ENCODE data around the gene PLIN1.

The PLIN1 gene

GRCh38 chr15:89616228-89616627 lies 62.9 kb downstream of the PLIN1 start:
- peaks cover 15% of the 10 kb centered on the region for H3K79me2 ChIP-seq (ENCODE audit: insufficient read depth, low read length)
- ATAC-seq (ENCODE audit: insufficient read depth, low read depth) (no peak), DNase-seq (no peak)
- no peaks in the 10 kb centered on the region for H3K4me1 ChIP-seq (ENCODE audit: insufficient read depth, low read length)
- no peaks in the 10 kb centered on the region for H3K27me3 ChIP-seq (ENCODE audit: insufficient read depth, low read length, poor library complexity)
- H3K27ac ChIP-seq (ENCODE audit: low read length), result no peak overlapping the region
- H3K4me2 ChIP-seq (ENCODE audit: insufficient read depth, low read length), result no peak overlapping the region
- H3K4me3 ChIP-seq (ENCODE audit: low read depth in 1 of 2, low read length in 2 of 2), result no peak overlapping the region
- H4K20me1 ChIP-seq (ENCODE audit: insufficient read depth, low read length), result peaks cover 3% of the 10 kb centered on the region; the same call in 1 of the 2 replicates
- no peak overlapping the region for H2AFZ ChIP-seq (ENCODE audit: low read depth, low read length)
- peaks cover 3% of the 10 kb centered on the region for H3K9me3 ChIP-seq (ENCODE audit: insufficient read depth, low read length, severe bottlenecking)
- no peak overlapping the region for H3K9ac ChIP-seq (ENCODE audit: low read depth, low read length)
- no peak for TF ChIP-seq CTCF (IDR thresholded peaks at IDR 0.05; ENCODE audit: borderline replicate concordance, extremely low read depth, low read length, poor library complexity, severe bottlenecking)
- no peak for TF ChIP-seq EZH2 (IDR thresholded peaks at IDR 0.05; ENCODE audit: borderline replicate concordance, low read depth, low read length, severe bottlenecking)
- peaks cover 90% of the 10 kb centered on the region for H3K36me3 ChIP-seq (ENCODE audit: insufficient read depth, low read length)

- H3K27me3 ChIP-seq (ENCODE audit: insufficient read depth, low read length, poor library complexity), result no peaks in the 10 kb centered on the region
- TF ChIP-seq EZH2 (IDR thresholded peaks at IDR 0.05; ENCODE audit: borderline replicate concordance, low read depth, low read length, severe bottlenecking) (no peak), CTCF (IDR thresholded peaks at IDR 0.05; ENCODE audit: borderline replicate concordance, extremely low read depth, low read length, poor library complexity, severe bottlenecking) (no peak)
Measured at GRCh38 chr15:89615135-89615534, 64.0 kb downstream of the PLIN1 start.

More at GRCh38 chr15:89615135-89615534, 64.0 kb downstream of the PLIN1 start:
- ATAC-seq (ENCODE audit: insufficient read depth, low read depth) (no peak), DNase-seq (no peak)
- Histone ChIP-seq H3K79me2 (ENCODE audit: insufficient read depth, low read length) (peaks cover 15% of the 10 kb centered on the region), H3K9ac (ENCODE audit: low read depth, low read length) (no peak overlapping the region), H3K4me1 (ENCODE audit: insufficient read depth, low read length) (no peaks in the 10 kb centered on the region), H3K4me3 (ENCODE audit: low read depth in 1 of 2, low read length in 2 of 2) (no peak overlapping the region), H2AFZ (ENCODE audit: low read depth, low read length) (no peak overlapping the region), H3K27ac (ENCODE audit: low read length) (no peak overlapping the region), H3K4me2 (ENCODE audit: insufficient read depth, low read length) (no peak overlapping the region), H3K9me3 (ENCODE audit: insufficient read depth, low read length, severe bottlenecking) (peaks cover 3% of the 10 kb centered on the region), H3K36me3 (ENCODE audit: insufficient read depth, low read length) (peaks cover 92% of the 10 kb centered on the region), H4K20me1 (ENCODE audit: insufficient read depth, low read length) (peaks cover 3% of the 10 kb centered on the region; the same call in 1 of the 2 replicates)

Data from DND-41 (cell line).